Esophagus squamous epithelium (tissue), 5 donors: Measurements from ENCODE around the gene LRP1B. TPM values are rescaled to one million over a fixed set of nuclear protein-coding genes. Genes with fewer than 3 reads are reported as not detected.
"Not testable (repeated sequence)": the region's sequence is repeated elsewhere in the genome, so short reads cannot be mapped to it uniquely, and the experiment has no call there.

Experiments used
- DNase-seq: peaks from one replicate; lab custom pipeline; 2025; lab: John Stamatoyannopoulos, UW
- H3K27ac ChIP-seq, 4 donors: fragments of 200-600 bp; sonication (generic); one replicate each; pipeline ENCODE4 v1.5.1; 2016 to 2019; ENCODE audit warnings: mild to moderate bottlenecking in 1 of 4
- H3K27me3 ChIP-seq, 4 donors: fragments of 200-600 bp; sonication (generic); 1 replicate in 3 of 4; 2 replicates in 1 of 4; pipeline versions ENCODE4 v1.5.1 to v1.6.0; 2017 to 2021; ENCODE audit warnings: antibody characterized with exemption in 1 of 4
- H3K36me3 ChIP-seq, 3 donors: fragments of 200-600 bp; sonication (generic); one replicate each; pipeline ENCODE4 v1.5.1; 2016 to 2019
- H3K4me1 ChIP-seq, 3 donors: fragments of 200-600 bp; sonication (generic); one replicate each; pipeline ENCODE4 v1.5.1; 2017 to 2019
- H3K4me3 ChIP-seq, 4 donors: fragments of 200-600 bp; sonication (generic); 1 replicate in 3 of 4; 2 replicates in 1 of 4; pipeline ENCODE4 v1.5.1; 2016 to 2019; ENCODE audit warnings: mild to moderate bottlenecking in 2 of 4, moderate library complexity in 1 of 4
- H3K9me3 ChIP-seq, 3 donors: fragments of 200-600 bp; sonication (generic); one replicate each; pipeline ENCODE4 v1.5.1; 2016 to 2019
- POLR2A ChIP-seq, 4 donors: fragments of 450-650 bp; IDR thresholded peaks; one replicate each; pipeline ENCODE4 v1.6.1; 2017; ENCODE audit warnings: antibody characterized with exemption in 4 of 4, mild to moderate bottlenecking in 4 of 4, moderate library complexity in 3 of 4
- WGBS, 2 donors: methylation state at CpG; one replicate each; pipeline ENCODE4 v1.1.5; 2018; 5-methylcytosine and 5-hydroxymethylcytosine counted together
- intact Hi-C: fragments of 100-400 bp; cut with DNase I; formaldehyde crosslinking; loops from one replicate; pipeline ENCODE4 v1.15.0; 2022
- total RNA-seq, 4 donors: library from RNA; depleted of rRNA; stranded (reverse); fragments of >200 nt; gene quantifications; one replicate each; pipeline ENCODE4 v1.1.0, GENCODE V29; 2016
- TF ChIP-seq, protein P1 (sequence below), 6 experiments: fragments of 450-650 bp in 4 of 6; fragments of 200-600 bp in 2 of 6; sonication (generic) in 2 of 6; IDR thresholded peaks; one replicate each; pipeline ENCODE4 v1.5.1; 2016 to 2019; ENCODE audit warnings: antibody characterized with exemption in 6 of 6, mild to moderate bottlenecking in 4 of 6, moderate library complexity in 4 of 6
- donor health status: DM: yes; HTN: yes; CAD: no.

The LRP1B gene
- total RNA-seq, 4 donors from 2014 or later: 0.04 to 1.1 (median 0.23) TPM

DNA sequence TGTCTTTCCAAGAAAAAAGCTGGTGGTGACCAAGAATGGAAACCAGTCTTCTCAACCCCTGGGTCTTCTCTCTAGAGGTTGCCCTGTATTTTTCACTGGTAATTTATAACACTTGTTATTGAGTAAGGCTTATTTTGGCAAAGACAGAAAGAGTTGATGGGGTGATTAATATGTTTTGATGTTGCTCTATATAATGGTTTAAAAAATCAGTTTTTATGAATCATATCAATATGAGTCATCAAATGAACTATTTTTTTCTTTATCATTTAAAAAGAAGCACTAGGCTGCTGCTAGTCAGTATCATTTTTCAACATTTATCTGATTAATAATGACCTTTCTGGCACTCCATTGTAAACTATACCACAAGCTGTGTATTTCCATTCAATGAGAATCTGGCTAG is 1142.2 kb downstream of the LRP1B start:
- H3K9me3 ChIP-seq: no peaks in the 10 kb centered on the region
- DNase-seq: no peak
- H3K4me3 ChIP-seq: no peak overlapping the region
- TF ChIP-seq, protein P1, sequence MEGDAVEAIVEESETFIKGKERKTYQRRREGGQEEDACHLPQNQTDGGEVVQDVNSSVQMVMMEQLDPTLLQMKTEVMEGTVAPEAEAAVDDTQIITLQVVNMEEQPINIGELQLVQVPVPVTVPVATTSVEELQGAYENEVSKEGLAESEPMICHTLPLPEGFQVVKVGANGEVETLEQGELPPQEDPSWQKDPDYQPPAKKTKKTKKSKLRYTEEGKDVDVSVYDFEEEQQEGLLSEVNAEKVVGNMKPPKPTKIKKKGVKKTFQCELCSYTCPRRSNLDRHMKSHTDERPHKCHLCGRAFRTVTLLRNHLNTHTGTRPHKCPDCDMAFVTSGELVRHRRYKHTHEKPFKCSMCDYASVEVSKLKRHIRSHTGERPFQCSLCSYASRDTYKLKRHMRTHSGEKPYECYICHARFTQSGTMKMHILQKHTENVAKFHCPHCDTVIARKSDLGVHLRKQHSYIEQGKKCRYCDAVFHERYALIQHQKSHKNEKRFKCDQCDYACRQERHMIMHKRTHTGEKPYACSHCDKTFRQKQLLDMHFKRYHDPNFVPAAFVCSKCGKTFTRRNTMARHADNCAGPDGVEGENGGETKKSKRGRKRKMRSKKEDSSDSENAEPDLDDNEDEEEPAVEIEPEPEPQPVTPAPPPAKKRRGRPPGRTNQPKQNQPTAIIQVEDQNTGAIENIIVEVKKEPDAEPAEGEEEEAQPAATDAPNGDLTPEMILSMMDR (IDR thresholded peaks at IDR 0.05): no peak
- no peak for TF ChIP-seq POLR2A (IDR thresholded peaks at IDR 0.05)
- intact Hi-C loops: no loop called here
- H3K4me1 ChIP-seq: no peaks in the 10 kb centered on the region
- no peaks in the 10 kb centered on the region for H3K27me3 ChIP-seq
- H3K36me3 ChIP-seq: no peaks in the 10 kb centered on the region
- no peak overlapping the region for H3K27ac ChIP-seq

DNA sequence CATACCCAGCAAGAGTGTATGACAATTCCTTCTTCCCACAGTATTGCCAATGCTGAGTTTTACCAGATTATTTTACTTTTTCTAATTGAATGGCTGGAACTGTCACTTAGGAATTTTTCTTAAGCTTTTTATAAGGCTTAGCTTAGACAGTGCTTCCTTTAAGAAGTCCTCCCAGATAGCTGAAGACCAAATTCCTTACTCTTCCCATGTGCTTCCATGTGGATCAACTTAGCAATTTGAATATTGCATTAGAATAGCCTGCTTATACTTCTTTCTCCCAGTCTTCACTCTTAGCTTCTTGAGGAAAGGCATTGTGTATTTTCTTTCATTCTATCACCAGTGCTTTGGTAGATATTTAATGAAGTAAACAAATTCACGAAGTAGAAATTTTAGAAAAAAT is 1144.4 kb downstream of the LRP1B start:
- WGBS, 2 donors: 68 to 71% methylated on average over 1 of the region's 1 CpG
- DNase-seq: no peak
- TF ChIP-seq POLR2A (IDR thresholded peaks at IDR 0.05): no peak
- TF ChIP-seq, protein P1 (IDR thresholded peaks at IDR 0.05): no peak
- Histone ChIP-seq H3K9me3 (no peaks in the 10 kb centered on the region), H3K4me1 (no peaks in the 10 kb centered on the region), H3K27me3 (no peaks in the 10 kb centered on the region), H3K36me3 (no peaks in the 10 kb centered on the region), H3K27ac (no peak overlapping the region), H3K4me3 (no peak overlapping the region)
- intact Hi-C loops: no loop called here

DNA sequence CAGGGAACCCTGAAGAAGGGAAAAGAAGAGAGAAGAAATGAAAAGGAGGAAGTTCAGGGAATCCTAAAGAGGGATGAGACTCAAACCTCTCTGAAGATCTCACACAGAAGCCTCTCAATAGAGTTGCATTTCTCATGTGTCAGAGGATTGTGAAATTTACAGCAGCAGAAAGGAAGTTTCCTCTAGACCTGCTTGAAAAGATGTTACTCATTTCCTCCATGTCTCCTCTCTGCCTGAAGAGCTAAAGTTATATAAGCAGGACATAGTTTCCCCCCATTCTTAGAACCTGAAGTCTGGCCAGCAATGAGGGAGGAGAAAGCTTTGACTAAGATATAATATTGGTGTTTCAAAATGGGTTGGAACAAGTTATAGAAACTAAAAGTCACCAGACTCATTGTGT is 1155.6 kb downstream of the LRP1B start:
- TF ChIP-seq, protein P1 (IDR thresholded peaks at IDR 0.05): no peak
- no peak for TF ChIP-seq POLR2A (IDR thresholded peaks at IDR 0.05)
- H3K4me3 ChIP-seq: no peak overlapping the region
- H3K9me3 ChIP-seq: no peaks in the 10 kb centered on the region
- intact Hi-C loops: no loop called here
- H3K4me1 ChIP-seq: no peaks in the 10 kb centered on the region
- no peak for DNase-seq
- no peaks in the 10 kb centered on the region for H3K27me3 ChIP-seq
- H3K27ac ChIP-seq: no peak overlapping the region
- no peaks in the 10 kb centered on the region for H3K36me3 ChIP-seq

DNA sequence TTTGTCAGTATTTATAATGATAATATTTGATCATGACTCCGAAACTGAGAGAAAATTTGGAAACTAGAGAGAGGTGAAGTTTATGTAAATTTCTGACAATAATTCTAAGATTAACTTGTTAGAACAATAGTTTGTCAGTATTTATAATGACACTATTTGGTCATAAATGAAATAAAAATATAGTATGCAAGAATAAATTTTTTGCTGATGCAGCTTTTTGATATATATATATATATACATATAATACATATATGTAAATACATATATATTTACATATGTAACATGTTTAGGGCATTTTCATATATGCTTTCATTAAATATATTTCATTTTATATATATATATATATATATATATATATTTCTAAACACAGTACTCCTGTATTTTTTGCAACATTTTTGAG is 1158.1 kb downstream of the LRP1B start:
- no peaks in the 10 kb centered on the region for H3K9me3 ChIP-seq
- H3K4me3 ChIP-seq: no peak overlapping the region
- WGBS, 2 donors: 78 to 79% methylated on average over 1 of the region's 1 CpG
- intact Hi-C loops: no loop called here
- H3K27me3 ChIP-seq: no peaks in the 10 kb centered on the region
- H3K27ac ChIP-seq: no peak overlapping the region
- no peak for TF ChIP-seq POLR2A (IDR thresholded peaks at IDR 0.05)
- TF ChIP-seq, protein P1 (IDR thresholded peaks at IDR 0.05): no peak
- no peaks in the 10 kb centered on the region for H3K4me1 ChIP-seq
- no peak for DNase-seq
- H3K36me3 ChIP-seq: no peaks in the 10 kb centered on the region

DNA sequence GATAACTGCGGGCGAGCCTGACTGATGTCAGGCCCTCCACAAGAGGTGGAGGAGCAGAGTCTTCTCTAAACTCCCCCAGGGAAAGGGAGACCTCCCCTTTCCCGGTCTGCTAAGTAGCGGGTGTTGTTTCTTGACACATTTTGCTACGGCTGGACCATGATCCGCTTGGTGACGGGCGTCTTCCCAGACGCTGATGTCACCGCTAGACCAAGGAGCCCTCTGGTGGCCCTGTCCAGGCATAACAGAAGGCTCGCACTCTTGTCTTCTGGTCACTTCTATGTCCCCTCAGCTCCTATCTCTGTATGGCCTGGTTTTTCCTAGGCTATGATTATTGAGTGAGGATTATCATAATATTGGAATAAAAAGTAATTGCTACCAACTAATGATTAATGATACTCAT is 1166.5 kb downstream of the LRP1B start:
- 82 to 100% methylated on average over 1 to 9 of the region's 11 CpGs for WGBS, 2 donors
- DNase-seq, H3K27me3 ChIP-seq, H3K27ac ChIP-seq, H3K4me3 ChIP-seq, H3K4me1 ChIP-seq, intact Hi-C loops, H3K36me3 ChIP-seq, H3K9me3 ChIP-seq: not testable (repeated sequence)

DNA sequence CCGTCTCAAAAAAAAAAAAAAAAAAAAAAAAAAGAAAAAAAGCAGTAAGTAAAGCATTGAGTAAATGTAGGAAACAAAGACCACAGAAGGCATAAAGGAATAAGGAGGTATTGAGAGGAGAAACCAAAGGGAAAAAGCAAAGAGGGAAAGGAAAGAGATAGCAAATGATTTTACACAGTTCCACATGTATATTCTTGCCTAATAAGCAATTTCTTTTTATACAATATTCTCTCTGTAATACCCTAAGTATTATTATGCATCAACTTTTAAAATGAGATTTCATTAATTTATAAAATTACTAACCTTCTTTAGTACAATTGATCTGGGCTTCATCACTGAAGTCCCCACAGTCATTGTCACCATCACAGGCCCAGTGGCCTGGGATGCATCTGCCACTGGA is 1180.9 kb downstream of the LRP1B start:
- intact Hi-C loops: no loop called here
- Histone ChIP-seq H3K4me3 (no peak overlapping the region), H3K4me1 (no peaks in the 10 kb centered on the region), H3K27ac (no peak overlapping the region), H3K9me3 (no peaks in the 10 kb centered on the region), H3K27me3 (no peaks in the 10 kb centered on the region), H3K36me3 (no peaks in the 10 kb centered on the region)
- TF ChIP-seq POLR2A (IDR thresholded peaks at IDR 0.05): no peak
- TF ChIP-seq, protein P1 (IDR thresholded peaks at IDR 0.05): no peak
- whole genome bisulfite sequencing, 2 donors: 80% methylated on average over 1 of the region's 1 CpG; no CpG with 5 or more reads in 1 of the 2 donors
- no peak for DNase-seq
